ENCODE data around the gene SERPINI1.
"Not testable (repeated sequence)": the region's sequence is repeated elsewhere in the genome, so short reads cannot be mapped to it uniquely, and the experiment has no call there.

SERPINI1 gene

GRCh38 chr3:167816953-167817352 is 81.4 kb downstream of the SERPINI1 start:
- Histone ChIP-seq H3K36me3 (ENCODE audit: control insufficient read depth, insufficient read depth, low read length) (no peaks in the 10 kb centered on the region), H3K9ac (ENCODE audit: low read length) (no peak overlapping the region), H3K27ac (ENCODE audit: low read depth, low read length) (no peak overlapping the region), H3K4me1 (ENCODE audit: control insufficient read depth, insufficient read depth, low read length) (peaks cover 5% of the 10 kb centered on the region), H3K4me3 (ENCODE audit: low read length) (no peak overlapping the region), H3K27me3 (ENCODE audit: control insufficient read depth, insufficient read depth, low read length) (no peaks in the 10 kb centered on the region)

DNA sequence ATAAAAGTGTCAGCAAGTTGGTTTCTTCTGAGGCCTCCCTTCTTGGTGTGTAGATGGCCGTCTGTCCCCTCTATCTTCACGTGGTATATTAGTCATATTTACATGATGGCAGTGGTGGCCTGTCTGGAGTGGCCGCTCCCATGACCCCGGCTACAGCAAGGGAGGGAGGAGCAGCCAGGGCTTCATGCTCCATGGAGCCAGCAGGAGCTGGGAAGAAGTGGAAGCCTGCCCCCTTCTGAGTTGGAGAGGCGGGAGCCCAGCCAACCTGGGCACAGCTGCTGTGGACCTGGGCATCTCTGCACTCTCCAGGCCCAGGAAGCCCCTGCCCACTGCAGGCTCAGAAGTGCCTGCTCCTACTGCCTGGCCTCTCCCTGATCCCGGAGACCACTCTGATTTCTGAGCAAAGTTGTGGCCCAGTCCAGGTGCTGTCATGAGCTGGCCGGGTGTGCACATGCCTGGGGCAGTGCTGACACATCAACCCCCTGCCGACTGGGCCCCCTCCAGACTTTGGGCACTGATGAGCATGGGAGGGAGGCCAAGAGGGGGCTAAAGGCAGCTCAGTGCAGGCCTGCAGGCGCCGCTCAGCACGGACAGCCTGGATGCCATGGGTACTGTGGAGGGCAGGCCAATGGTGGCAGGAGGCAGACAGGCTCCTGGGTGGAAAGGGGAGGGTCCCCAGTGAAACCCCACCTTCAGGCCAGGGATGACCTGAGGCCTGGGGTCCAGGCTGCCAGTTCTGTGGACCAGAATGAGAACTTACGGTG is 84.8 kb downstream of the SERPINI1 start:
- no peaks in the 10 kb centered on the region for H3K36me3 ChIP-seq (ENCODE audit: control insufficient read depth, insufficient read depth, low read length)
- H3K4me3 ChIP-seq (ENCODE audit: low read length) = no peak overlapping the region
- no peaks in the 10 kb centered on the region for H3K27me3 ChIP-seq (ENCODE audit: control insufficient read depth, insufficient read depth, low read length)
- H3K4me1 ChIP-seq (ENCODE audit: control insufficient read depth, insufficient read depth, low read length) = no peaks in the 10 kb centered on the region
- no peak overlapping the region for H3K9ac ChIP-seq (ENCODE audit: low read length)
- no peak overlapping the region for H3K27ac ChIP-seq (ENCODE audit: low read depth, low read length)

GRCh38 chr3:167821248-167821805 is 85.8 kb downstream of the SERPINI1 start:
- Histone ChIP-seq H3K4me1 (ENCODE audit: control insufficient read depth, insufficient read depth, low read length) (no peaks in the 10 kb centered on the region), H3K4me3 (ENCODE audit: low read length) (no peak overlapping the region), H3K9ac (ENCODE audit: low read length) (no peak overlapping the region), H3K27ac (ENCODE audit: low read depth, low read length) (no peak overlapping the region), H3K27me3 (ENCODE audit: control insufficient read depth, insufficient read depth, low read length) (no peaks in the 10 kb centered on the region), H3K36me3 (ENCODE audit: control insufficient read depth, insufficient read depth, low read length) (no peaks in the 10 kb centered on the region)

GRCh38 chr3:167823738-167824137 is 88.2 kb downstream of the SERPINI1 start:
- H3K4me1 ChIP-seq (ENCODE audit: control insufficient read depth, insufficient read depth, low read length) = no peaks in the 10 kb centered on the region
- no peak overlapping the region for H3K9ac ChIP-seq (ENCODE audit: low read length)
- H3K4me3 ChIP-seq (ENCODE audit: low read length) = no peak overlapping the region
- H3K27ac ChIP-seq (ENCODE audit: low read depth, low read length) = no peak overlapping the region
- no peaks in the 10 kb centered on the region for H3K36me3 ChIP-seq (ENCODE audit: control insufficient read depth, insufficient read depth, low read length)
- no peaks in the 10 kb centered on the region for H3K27me3 ChIP-seq (ENCODE audit: control insufficient read depth, insufficient read depth, low read length)

DNA sequence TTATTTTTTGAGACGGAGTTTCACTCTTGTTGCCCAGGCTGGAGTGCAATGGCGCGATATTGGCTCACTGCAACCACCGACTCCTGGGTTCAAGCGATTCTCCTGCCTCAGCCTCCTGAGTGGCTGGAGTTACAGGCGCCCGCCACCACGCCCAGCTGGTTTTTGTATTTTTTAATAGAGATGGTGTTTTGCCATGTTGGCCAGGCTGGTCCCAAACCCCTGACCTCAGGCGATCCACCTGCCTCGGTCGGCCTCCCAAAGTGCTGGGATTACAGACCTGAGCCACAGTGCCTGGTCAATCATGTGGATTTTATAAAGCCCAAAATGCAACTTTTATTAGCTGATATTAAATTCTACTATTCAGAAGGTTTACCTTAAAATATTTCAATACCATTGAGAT is 92.1 kb downstream of the SERPINI1 start:
- H3K27me3 ChIP-seq (ENCODE audit: control insufficient read depth, insufficient read depth, low read length); H3K27ac ChIP-seq (ENCODE audit: low read depth, low read length); H3K4me1 ChIP-seq (ENCODE audit: control insufficient read depth, insufficient read depth, low read length); H3K9ac ChIP-seq (ENCODE audit: low read length); H3K4me3 ChIP-seq (ENCODE audit: low read length); H3K36me3 ChIP-seq (ENCODE audit: control insufficient read depth, insufficient read depth, low read length): not testable (repeated sequence)

DNA sequence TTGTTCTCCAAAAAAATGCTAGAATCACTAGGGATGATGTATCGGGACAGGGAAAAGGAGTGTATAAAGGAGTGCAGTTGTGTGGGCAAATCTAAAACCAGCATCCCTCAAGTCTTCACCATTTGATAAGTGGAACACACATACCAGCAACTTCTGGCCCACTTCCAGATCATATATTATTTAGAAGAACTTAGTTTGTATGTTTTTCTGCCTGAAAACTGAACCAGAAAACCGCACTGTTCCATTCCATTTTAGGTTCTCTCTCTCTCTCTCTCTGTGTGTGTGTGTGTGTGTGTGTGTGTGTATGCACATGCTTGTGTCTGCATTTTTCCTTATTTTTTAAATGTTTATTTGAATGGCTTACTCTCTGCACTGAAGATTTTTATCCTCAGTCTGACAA is 93.5 kb downstream of the SERPINI1 start:
- no peaks in the 10 kb centered on the region for H3K36me3 ChIP-seq (ENCODE audit: control insufficient read depth, insufficient read depth, low read length)
- no peak overlapping the region for H3K9ac ChIP-seq (ENCODE audit: low read length)
- H3K27ac ChIP-seq (ENCODE audit: low read depth, low read length) = no peak overlapping the region

GRCh38 chr3:167830007-167830406 is 94.5 kb downstream of the SERPINI1 start:
- H3K36me3 ChIP-seq (ENCODE audit: control insufficient read depth, insufficient read depth, low read length) = no peaks in the 10 kb centered on the region
- H3K27me3 ChIP-seq (ENCODE audit: control insufficient read depth, insufficient read depth, low read length) = no peaks in the 10 kb centered on the region
- H3K4me1 ChIP-seq (ENCODE audit: control insufficient read depth, insufficient read depth, low read length) = no peaks in the 10 kb centered on the region
- H3K27ac ChIP-seq (ENCODE audit: low read depth, low read length) = no peak overlapping the region
- H3K9ac ChIP-seq (ENCODE audit: low read length) = no peak overlapping the region
- H3K4me3 ChIP-seq (ENCODE audit: low read length) = no peak overlapping the region

More for the DNA sequence above, 93.5 kb downstream of the SERPINI1 start:
- H3K27me3 ChIP-seq (ENCODE audit: control insufficient read depth, insufficient read depth, low read length) = no peaks in the 10 kb centered on the region
- no peaks in the 10 kb centered on the region for H3K4me1 ChIP-seq (ENCODE audit: control insufficient read depth, insufficient read depth, low read length)
- no peak overlapping the region for H3K4me3 ChIP-seq (ENCODE audit: low read length)

- Histone ChIP-seq H3K9ac (ENCODE audit: low read length) (no peak overlapping the region), H3K27ac (ENCODE audit: low read depth, low read length) (no peak overlapping the region), H3K36me3 (ENCODE audit: control insufficient read depth, insufficient read depth, low read length) (no peaks in the 10 kb centered on the region), H3K27me3 (ENCODE audit: control insufficient read depth, insufficient read depth, low read length) (no peaks in the 10 kb centered on the region), H3K4me3 (ENCODE audit: low read length) (no peak overlapping the region), H3K4me1 (ENCODE audit: control insufficient read depth, insufficient read depth, low read length) (no peaks in the 10 kb centered on the region)
Observed at GRCh38 chr3:167835359-167835758, 99.8 kb downstream of the SERPINI1 start.

DNA sequence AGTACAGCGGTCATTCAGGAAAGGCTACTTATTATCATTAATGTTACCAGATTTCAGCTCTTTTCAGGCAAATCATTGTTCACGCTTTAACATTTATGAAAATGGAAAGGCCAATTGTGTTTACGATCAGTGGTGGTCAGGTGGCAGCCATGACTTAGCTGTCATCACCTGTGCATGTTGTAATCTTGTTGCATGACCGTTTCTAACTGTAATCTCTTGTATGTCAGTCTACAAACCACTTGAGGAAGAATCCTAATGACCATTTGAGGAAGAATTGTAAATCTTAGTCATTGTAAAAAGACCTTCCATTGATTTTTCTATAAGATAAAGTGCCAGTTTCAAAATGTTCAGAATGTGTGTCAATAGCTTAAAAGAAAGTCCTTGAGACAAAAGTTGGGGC is 100.4 kb downstream of the SERPINI1 start:
- Histone ChIP-seq H3K9ac (ENCODE audit: low read length) (no peak overlapping the region), H3K27ac (ENCODE audit: low read depth, low read length) (no peak overlapping the region), H3K36me3 (ENCODE audit: control insufficient read depth, insufficient read depth, low read length) (no peaks in the 10 kb centered on the region), H3K4me3 (ENCODE audit: low read length) (no peak overlapping the region), H3K27me3 (ENCODE audit: control insufficient read depth, insufficient read depth, low read length) (no peaks in the 10 kb centered on the region), H3K4me1 (ENCODE audit: control insufficient read depth, insufficient read depth, low read length) (no peaks in the 10 kb centered on the region)

DNA sequence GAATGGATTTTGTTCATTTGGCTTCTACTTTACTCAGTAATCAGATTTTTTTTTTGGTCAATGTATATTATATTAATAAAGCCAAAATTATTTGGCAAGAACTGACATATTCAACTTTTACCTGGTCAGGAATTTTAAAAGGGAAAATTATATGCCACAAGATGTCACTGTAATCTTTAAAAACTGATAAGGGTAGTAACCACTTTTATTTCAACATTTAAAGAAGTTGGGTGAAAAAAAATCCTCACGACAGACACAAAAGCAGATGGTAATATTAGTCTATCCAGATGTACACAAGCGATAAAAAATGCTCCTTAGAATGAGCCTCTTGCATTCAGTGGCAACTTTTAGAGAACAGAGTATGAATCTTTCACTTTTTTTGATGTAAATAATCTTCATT is 101.9 kb downstream of the SERPINI1 start:
- Histone ChIP-seq H3K9ac (ENCODE audit: low read length) (no peak overlapping the region), H3K27ac (ENCODE audit: low read depth, low read length) (no peak overlapping the region), H3K27me3 (ENCODE audit: control insufficient read depth, insufficient read depth, low read length) (no peaks in the 10 kb centered on the region), H3K4me1 (ENCODE audit: control insufficient read depth, insufficient read depth, low read length) (no peaks in the 10 kb centered on the region), H3K36me3 (ENCODE audit: control insufficient read depth, insufficient read depth, low read length) (no peaks in the 10 kb centered on the region), H3K4me3 (ENCODE audit: low read length) (no peak overlapping the region)

GRCh38 chr3:167839460-167840134 is 104.1 kb downstream of the SERPINI1 start:
- Histone ChIP-seq H3K4me3 (ENCODE audit: low read length) (no peak overlapping the region), H3K4me1 (ENCODE audit: control insufficient read depth, insufficient read depth, low read length) (no peaks in the 10 kb centered on the region), H3K36me3 (ENCODE audit: control insufficient read depth, insufficient read depth, low read length) (no peaks in the 10 kb centered on the region), H3K9ac (ENCODE audit: low read length) (no peak overlapping the region), H3K27me3 (ENCODE audit: control insufficient read depth, insufficient read depth, low read length) (no peaks in the 10 kb centered on the region), H3K27ac (ENCODE audit: low read depth, low read length) (no peak overlapping the region)

DNA sequence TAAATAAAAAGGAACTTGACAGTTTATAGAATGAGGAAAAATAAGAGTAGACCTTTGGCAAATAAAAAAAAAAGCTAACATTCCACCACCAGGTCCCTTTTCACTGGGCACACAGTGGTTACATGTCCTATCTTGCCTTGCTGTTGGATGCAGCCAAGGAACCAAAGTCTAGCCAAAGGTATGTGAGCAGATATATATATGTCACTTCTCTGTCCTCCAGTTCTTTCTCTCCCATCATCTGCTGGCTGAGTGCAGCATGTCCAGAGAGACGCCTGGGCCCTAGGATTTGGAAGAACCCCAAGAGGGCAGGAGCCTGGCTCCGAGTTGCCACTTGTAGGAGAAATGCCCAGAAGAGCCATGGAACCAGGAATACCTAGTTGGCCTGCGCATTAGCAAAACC is 104.7 kb downstream of the SERPINI1 start:
- no peaks in the 10 kb centered on the region for H3K36me3 ChIP-seq (ENCODE audit: control insufficient read depth, insufficient read depth, low read length)
- no peak overlapping the region for H3K9ac ChIP-seq (ENCODE audit: low read length)
- no peaks in the 10 kb centered on the region for H3K27me3 ChIP-seq (ENCODE audit: control insufficient read depth, insufficient read depth, low read length)
- H3K27ac ChIP-seq (ENCODE audit: low read depth, low read length) = no peak overlapping the region
- no peaks in the 10 kb centered on the region for H3K4me1 ChIP-seq (ENCODE audit: control insufficient read depth, insufficient read depth, low read length)
- H3K4me3 ChIP-seq (ENCODE audit: low read length) = no peak overlapping the region

DNA sequence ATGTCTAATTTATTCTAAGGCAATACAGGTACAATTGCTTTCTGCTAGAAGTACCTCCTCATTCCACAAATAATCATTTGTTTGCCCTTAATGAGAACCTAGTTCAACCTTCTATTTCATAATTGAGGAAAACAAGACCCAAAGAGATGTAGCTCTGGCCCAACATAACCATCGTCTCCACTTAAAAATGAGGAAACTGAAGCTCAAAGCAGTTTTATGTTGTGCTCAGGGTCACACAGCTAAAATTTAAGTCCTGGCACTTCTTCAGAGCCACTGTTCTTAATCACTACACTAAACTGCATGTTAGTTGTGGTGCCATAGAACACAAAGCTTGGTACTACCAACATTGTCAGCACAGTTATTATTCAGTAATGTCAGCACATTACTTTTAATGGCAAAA is 108.0 kb downstream of the SERPINI1 start:
- Histone ChIP-seq H3K4me3 (ENCODE audit: low read length) (no peak overlapping the region), H3K9ac (ENCODE audit: low read length) (no peak overlapping the region), H3K27me3 (ENCODE audit: control insufficient read depth, insufficient read depth, low read length) (no peaks in the 10 kb centered on the region), H3K27ac (ENCODE audit: low read depth, low read length) (no peak overlapping the region), H3K4me1 (ENCODE audit: control insufficient read depth, insufficient read depth, low read length) (no peaks in the 10 kb centered on the region), H3K36me3 (ENCODE audit: control insufficient read depth, insufficient read depth, low read length) (no peaks in the 10 kb centered on the region)
